Gastroesophageal sphincter (tissue), 4 donors: ENCODE data around the gene MAGEF1. TPM values are rescaled to one million over a fixed set of nuclear protein-coding genes. Genes with fewer than 3 reads are reported as not detected.
A peak's percentile ranks its signal among the peaks of the same experiment; 100 is the strongest.
"Not testable (repeated sequence)": the region's sequence is repeated elsewhere in the genome, so short reads cannot be mapped to it uniquely, and the experiment has no call there.

Source experiments
- ATAC-seq: fragments of 150-250 bp; one replicate; pipeline ENCODE4 v1.9.1; 2016; ENCODE audit warnings: mild to moderate bottlenecking, moderate library complexity
- H3K27ac ChIP-seq, 4 donors: fragments of 200-600 bp; sonication (generic) in 3 of 4; 1 replicate in 3 of 4; 2 replicates in 1 of 4; pipeline ENCODE4 v1.5.1; 2016 to 2019
- H3K27me3 ChIP-seq: fragments of 200-600 bp; sonication (generic); one replicate; pipeline ENCODE4 v1.5.1; 2019
- H3K36me3 ChIP-seq, 2 donors: fragments of 200-600 bp; sonication (generic); one replicate each; pipeline ENCODE4 v1.5.1; 2019; ENCODE audit warnings: control low read depth in 1 of 2
- H3K4me1 ChIP-seq, 3 donors: fragments of 200-600 bp; sonication (generic); 1 replicate in 2 of 3; 2 replicates in 1 of 3; pipeline ENCODE4 v1.5.1; 2016 to 2019; ENCODE audit warnings: control low read depth in 2 of 3
- H3K4me3 ChIP-seq, 2 donors: fragments of 200-600 bp; sonication (generic); one replicate each; pipeline ENCODE4 v1.5.1; 2019; ENCODE audit warnings: mild to moderate bottlenecking in 1 of 2, moderate library complexity in 1 of 2
- H3K9me3 ChIP-seq, 3 donors: fragments of 200-600 bp; sonication (generic); one replicate each; pipeline ENCODE4 v1.5.1; 2017 to 2019; ENCODE audit warnings: control low read depth in 2 of 3
- EP300 ChIP-seq: sonication (generic); formaldehyde crosslinking; IDR thresholded peaks from one replicate; pipeline ENCODE4 v1.6.1; 2017; ENCODE audit warnings: antibody characterized with exemption, mild to moderate bottlenecking
- POLR2A ChIP-seq, 2 donors: fragments of 450-650 bp; IDR thresholded peaks; one replicate each; pipeline ENCODE4 v1.6.1; 2017; ENCODE audit warnings: antibody characterized with exemption in 2 of 2, mild to moderate bottlenecking in 2 of 2, moderate library complexity in 1 of 2
- POLR2AphosphoS5 ChIP-seq: sonication (generic); formaldehyde crosslinking; IDR thresholded peaks from one replicate; pipeline ENCODE4 v1.6.1; 2017; ENCODE audit warnings: antibody characterized with exemption
- WGBS, 2 donors: methylation state at CpG; one replicate each; pipeline ENCODE4 v1.1.5; 2018; ENCODE audit warnings: low coverage in 1 of 2; 5-methylcytosine and 5-hydroxymethylcytosine counted together
- total RNA-seq, 4 donors: library from RNA; depleted of rRNA; stranded (reverse); fragments of >200 nt; gene quantifications; one replicate each; pipeline ENCODE4 v1.1.0, GENCODE V29; 2016
- TF ChIP-seq, protein P1 (sequence below), 4 experiments: fragments of 200-600 bp in 2 of 4; fragments of 450-650 bp in 2 of 4; sonication (generic) in 1 of 4; IDR thresholded peaks; one replicate each; pipeline ENCODE4 v1.5.1; 2017 to 2019; ENCODE audit warnings: antibody characterized with exemption in 4 of 4, mild to moderate bottlenecking in 2 of 4, moderate library complexity in 2 of 4

MAGEF1 gene
- total RNA-seq, 4 donors from 2014 or later: 36.9 to 47.8 (median 41.9) TPM

DNA sequence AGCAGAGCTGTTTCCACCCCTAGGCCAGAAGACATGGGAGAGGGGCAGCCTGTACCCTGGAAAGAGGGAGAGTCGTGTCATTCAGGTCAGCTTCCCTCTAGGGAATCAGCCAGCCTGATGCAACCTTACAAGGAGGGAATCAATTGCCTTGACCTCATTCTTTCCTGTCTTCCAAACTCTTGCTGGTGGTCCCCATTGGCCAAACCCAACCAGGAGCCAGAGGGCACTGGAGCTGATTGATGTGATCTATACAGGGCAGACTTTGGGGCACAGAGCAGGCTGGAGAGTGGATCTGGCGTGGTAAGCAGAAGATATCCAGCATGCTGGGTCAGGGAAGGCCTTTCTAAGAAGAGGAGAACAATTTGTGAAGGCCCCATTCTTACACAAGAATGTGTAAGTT is 19.1 kb upstream of the MAGEF1 start:
- TF ChIP-seq, protein P1, sequence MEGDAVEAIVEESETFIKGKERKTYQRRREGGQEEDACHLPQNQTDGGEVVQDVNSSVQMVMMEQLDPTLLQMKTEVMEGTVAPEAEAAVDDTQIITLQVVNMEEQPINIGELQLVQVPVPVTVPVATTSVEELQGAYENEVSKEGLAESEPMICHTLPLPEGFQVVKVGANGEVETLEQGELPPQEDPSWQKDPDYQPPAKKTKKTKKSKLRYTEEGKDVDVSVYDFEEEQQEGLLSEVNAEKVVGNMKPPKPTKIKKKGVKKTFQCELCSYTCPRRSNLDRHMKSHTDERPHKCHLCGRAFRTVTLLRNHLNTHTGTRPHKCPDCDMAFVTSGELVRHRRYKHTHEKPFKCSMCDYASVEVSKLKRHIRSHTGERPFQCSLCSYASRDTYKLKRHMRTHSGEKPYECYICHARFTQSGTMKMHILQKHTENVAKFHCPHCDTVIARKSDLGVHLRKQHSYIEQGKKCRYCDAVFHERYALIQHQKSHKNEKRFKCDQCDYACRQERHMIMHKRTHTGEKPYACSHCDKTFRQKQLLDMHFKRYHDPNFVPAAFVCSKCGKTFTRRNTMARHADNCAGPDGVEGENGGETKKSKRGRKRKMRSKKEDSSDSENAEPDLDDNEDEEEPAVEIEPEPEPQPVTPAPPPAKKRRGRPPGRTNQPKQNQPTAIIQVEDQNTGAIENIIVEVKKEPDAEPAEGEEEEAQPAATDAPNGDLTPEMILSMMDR (IDR thresholded peaks at IDR 0.05): no peak
- TF ChIP-seq POLR2A (IDR thresholded peaks at IDR 0.05) (no peak), EP300 (no peak), POLR2AphosphoS5 (no peak)
- no peaks in the 10 kb centered on the region for H3K9me3 ChIP-seq
- peaks cover 0 to 5% (median 0%) of the 10 kb centered on the region in 3 donors for H3K4me1 ChIP-seq
- ATAC-seq: no peak
- H3K27me3 ChIP-seq: peaks cover 3% of the 10 kb centered on the region
- no peaks in the 10 kb centered on the region for H3K36me3 ChIP-seq
- 90 to 100% methylated on average over 1 to 2 of the region's 2 CpGs for WGBS, 2 donors
- H3K27ac ChIP-seq: no peak overlapping the region
- H3K4me3 ChIP-seq: no peak overlapping the region

DNA sequence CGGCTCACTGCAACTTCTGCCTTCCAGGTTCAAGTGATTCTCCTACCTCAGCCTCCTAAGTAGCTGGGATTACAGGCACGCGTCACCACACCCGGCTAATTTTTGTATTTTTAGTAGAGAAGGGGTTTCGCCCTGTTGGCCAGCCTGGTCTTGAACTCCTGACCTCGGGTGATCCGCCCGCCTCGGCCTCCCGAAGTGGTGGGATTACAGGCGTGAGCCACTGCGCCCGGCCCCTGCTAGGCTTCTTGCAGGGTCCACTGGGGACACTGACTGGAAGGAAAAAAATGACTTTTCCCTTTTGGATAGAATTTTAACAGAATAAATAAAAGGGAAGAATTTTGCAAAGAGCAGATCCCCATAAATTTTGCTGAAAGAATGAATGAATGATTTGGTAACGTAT is 17.3 kb upstream of the MAGEF1 start:
- 100% methylated on average over 2 of the region's 14 CpGs; no CpG with 5 or more reads in 1 of the 2 donors for WGBS, 2 donors
- not testable (repeated sequence) for ATAC-seq, H3K4me3 ChIP-seq, H3K27ac ChIP-seq, H3K36me3 ChIP-seq, H3K27me3 ChIP-seq, H3K9me3 ChIP-seq, H3K4me1 ChIP-seq

DNA sequence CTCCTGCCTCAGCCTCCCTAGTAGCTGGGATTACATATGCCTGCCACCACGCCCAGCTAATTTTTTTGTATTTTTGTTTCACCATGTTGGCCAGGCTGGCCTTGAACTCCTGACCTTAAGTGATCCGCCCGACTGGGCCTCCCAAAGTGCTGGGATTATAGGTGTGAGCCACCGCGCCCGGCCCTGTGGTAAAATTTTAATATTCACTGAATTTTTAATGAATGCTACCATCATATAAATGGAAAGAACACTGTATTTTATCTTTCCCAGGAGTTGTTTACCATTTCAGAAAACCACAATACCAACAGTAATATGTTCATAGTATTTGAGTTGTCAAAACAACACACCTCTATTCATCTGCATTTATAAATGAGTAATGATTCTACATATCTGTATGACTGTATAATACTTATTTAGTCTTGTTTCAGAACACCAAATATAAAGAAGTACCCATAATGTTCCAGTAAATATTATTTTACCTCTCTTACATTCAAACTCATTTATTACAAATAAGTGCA is 16.2 kb upstream of the MAGEF1 start:
- ATAC-seq: no peak

DNA sequence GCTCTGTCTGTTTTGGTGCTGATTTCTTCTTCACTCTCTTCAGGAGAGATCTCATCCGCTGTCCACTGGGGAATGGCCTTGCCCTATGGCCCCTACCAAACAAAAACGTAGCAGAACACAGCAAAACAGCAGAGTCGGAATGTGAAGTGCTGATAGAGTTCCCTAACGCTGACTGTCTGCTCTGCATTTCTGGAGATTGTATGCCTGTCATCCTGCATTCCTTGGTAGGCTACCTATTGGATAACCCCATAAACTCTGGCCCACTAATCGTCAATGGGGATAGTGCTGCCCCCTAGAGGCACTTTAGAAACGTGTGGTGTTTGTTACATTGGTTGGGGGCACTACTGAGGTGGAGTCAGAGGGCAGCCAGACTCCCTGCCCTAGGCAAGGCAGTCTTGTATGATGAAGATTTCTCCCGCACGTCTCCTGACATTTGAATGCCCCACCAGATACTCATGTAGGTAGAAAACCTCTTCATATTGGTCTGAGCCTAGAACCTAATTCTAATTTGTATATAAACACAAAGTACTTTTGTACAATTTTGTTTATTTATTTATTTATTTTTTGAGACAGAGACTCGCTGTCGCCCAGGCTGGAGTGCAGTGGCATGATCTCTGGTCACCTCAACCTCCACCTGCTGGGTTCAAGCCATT is 15.6 kb upstream of the MAGEF1 start:
- no peaks in the 10 kb centered on the region for H3K27me3 ChIP-seq
- no peak for TF ChIP-seq POLR2AphosphoS5
- TF ChIP-seq EP300: no peak
- no peak for TF ChIP-seq POLR2A (IDR thresholded peaks at IDR 0.05)
- TF ChIP-seq, protein P1 (IDR thresholded peaks at IDR 0.05): peak; percentile 46 to 78 (median 62)
- WGBS, 2 donors: 29 to 33% methylated on average over 3 to 10 of the region's 10 CpGs
- no peak overlapping the region for H3K4me3 ChIP-seq
- no peaks in the 10 kb centered on the region for H3K36me3 ChIP-seq
- H3K4me1 ChIP-seq: peaks cover 0 to 5% (median 0%) of the 10 kb centered on the region in 3 donors
- H3K27ac ChIP-seq: no peak overlapping the region
- ATAC-seq: peak; percentile 86
- no peaks in the 10 kb centered on the region for H3K9me3 ChIP-seq

More for the DNA sequence above, 16.2 kb upstream of the MAGEF1 start:
- no peak for TF ChIP-seq POLR2A (IDR thresholded peaks at IDR 0.05)
- TF ChIP-seq POLR2AphosphoS5: no peak
- TF ChIP-seq, protein P1 (IDR thresholded peaks at IDR 0.05): no peak
- TF ChIP-seq EP300: no peak
- Histone ChIP-seq H3K27ac (no peak overlapping the region), H3K4me3 (no peak overlapping the region), H3K4me1 (peaks cover 0 to 5% (median 0%) of the 10 kb centered on the region in 3 donors), H3K9me3 (no peaks in the 10 kb centered on the region), H3K36me3 (no peaks in the 10 kb centered on the region), H3K27me3 (no peaks in the 10 kb centered on the region)
- 81 to 95% methylated on average over 4 to 6 of the region's 6 CpGs for WGBS, 2 donors

DNA sequence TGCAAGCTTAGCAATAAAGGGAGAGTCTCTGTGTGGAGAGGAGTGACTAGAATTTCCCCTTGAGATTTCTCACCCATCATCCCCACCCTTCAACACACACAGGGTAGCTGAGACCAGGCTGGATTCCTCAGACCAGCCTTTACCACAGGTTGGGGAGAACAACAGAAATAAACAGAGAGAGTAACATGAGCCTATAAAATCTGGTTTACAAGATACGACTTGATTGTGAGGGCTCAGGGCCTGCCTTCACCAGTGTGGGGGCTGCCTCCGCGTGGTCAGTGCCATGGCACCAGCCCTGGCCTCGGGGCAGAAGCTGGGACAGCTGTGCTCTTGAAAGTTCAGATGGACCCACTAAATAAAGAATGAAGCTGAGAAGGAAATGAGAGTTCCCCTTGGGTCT is 14.6 kb upstream of the MAGEF1 start:
- H3K36me3 ChIP-seq: no peaks in the 10 kb centered on the region
- H3K9me3 ChIP-seq: no peaks in the 10 kb centered on the region
- WGBS, 2 donors: 77 to 100% methylated on average over 1 to 4 of the region's 4 CpGs
- no peak overlapping the region for H3K4me3 ChIP-seq
- TF ChIP-seq, protein P1 (IDR thresholded peaks at IDR 0.05): no peak
- TF ChIP-seq POLR2A (IDR thresholded peaks at IDR 0.05): no peak
- H3K27ac ChIP-seq: no peak overlapping the region
- H3K4me1 ChIP-seq: peaks cover 0 to 5% (median 0%) of the 10 kb centered on the region in 3 donors
- no peaks in the 10 kb centered on the region for H3K27me3 ChIP-seq
- ATAC-seq: no peak
